Measurements from ENCODE around the gene TULP3.

TULP3 gene

DNA sequence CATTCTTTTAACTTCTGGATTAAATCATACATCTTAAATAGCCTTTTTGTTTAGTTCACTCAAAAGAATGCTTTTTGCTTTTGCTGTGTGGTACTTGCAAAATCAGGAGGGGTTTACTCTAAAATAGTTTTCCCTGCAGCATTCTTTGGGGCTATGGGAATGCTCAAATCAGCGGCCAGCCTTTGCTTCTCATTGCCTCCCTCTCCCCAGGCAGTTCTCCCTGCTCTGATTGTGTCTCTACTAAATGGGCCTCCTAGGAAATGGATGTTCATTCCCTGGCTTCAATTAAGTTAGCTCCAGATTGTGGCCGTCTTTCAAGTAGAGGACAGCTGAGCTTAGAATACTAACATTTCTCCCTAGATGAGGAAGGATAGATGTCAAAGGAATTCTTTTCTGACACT is 4.4 kb downstream of the TULP3 start:
- Histone ChIP-seq H3K4me2 (no peak overlapping the region), H4K20me1 (ENCODE audit: insufficient read depth) (no peaks in the 10 kb centered on the region), H3K79me2 (ENCODE audit: insufficient read depth, low read depth) (no peaks in the 10 kb centered on the region; the same call in 1 of the 2 replicates), H3K4me3 (IDR thresholded peaks at IDR 0.05; ENCODE audit: insufficient read depth, low read depth, low read length) (no peak overlapping the region), H2AFZ (ENCODE audit: low read depth) (no peak overlapping the region), H3K27ac (no peak overlapping the region), H3K36me3 (ENCODE audit: insufficient read depth) (no peaks in the 10 kb centered on the region), H3K9ac (no peak overlapping the region), H3K27me3 (ENCODE audit: insufficient read depth, low read depth) (no peaks in the 10 kb centered on the region), H3K4me1 (ENCODE audit: low read depth, poor library complexity, severe bottlenecking) (peaks cover 8% of the 10 kb centered on the region)
- no peak for TF ChIP-seq CTCF (conservative IDR thresholded peaks at IDR 0.05; ENCODE audit: low read depth, low read length)

DNA sequence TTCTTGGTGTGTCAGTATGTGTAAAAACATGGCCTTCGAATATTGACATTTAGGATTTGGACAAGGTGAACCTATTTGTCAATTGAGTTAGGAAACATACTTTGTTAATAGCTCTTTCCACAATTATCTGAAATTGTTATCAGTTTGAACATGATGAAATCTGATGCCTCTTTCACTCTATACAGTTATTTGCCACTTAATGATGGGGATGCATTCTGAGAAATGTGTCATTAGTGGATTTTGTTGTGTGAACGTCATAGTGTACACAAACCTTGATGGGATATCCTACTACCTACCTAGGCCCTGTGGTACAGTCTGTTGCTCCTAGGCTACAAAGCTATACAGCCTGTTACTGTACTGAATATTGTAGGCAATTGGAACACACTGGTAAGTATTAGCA is 4.8 kb downstream of the TULP3 start:
- Histone ChIP-seq H3K27me3 (ENCODE audit: insufficient read depth, low read depth) (no peaks in the 10 kb centered on the region), H3K4me1 (ENCODE audit: low read depth, poor library complexity, severe bottlenecking) (peaks cover 8% of the 10 kb centered on the region), H3K79me2 (ENCODE audit: insufficient read depth, low read depth) (no peaks in the 10 kb centered on the region; the same call in 1 of the 2 replicates), H3K4me3 (IDR thresholded peaks at IDR 0.05; ENCODE audit: insufficient read depth, low read depth, low read length) (no peak overlapping the region), H4K20me1 (ENCODE audit: insufficient read depth) (no peaks in the 10 kb centered on the region), H3K4me2 (no peak overlapping the region), H3K36me3 (ENCODE audit: insufficient read depth) (no peaks in the 10 kb centered on the region), H3K9ac (no peak overlapping the region), H2AFZ (ENCODE audit: low read depth) (no peak overlapping the region), H3K27ac (no peak overlapping the region)
- no peak for TF ChIP-seq CTCF (conservative IDR thresholded peaks at IDR 0.05; ENCODE audit: low read depth, low read length)

DNA sequence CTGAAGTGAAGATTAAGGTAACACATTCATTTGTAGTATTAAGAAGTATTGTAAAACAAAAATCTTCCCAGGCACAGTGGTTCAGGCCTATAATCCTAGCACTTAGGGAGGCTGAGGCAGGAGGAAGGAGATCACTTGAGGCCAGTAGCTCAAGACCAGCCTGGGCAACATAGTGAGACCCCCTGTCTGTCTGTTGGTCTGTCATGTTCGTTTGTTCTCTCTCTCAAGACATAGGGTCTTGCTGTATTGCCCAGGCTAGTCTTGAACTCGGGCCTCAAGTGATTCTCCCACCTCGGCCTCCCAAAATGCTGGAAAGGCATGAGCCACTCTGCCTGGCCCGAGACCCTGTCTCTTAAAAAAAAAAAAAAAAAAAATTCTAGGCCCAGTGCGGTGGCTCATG is 6.7 kb downstream of the TULP3 start:
- H3K79me2 ChIP-seq (ENCODE audit: insufficient read depth, low read depth): no peaks in the 10 kb centered on the region

GRCh38 chr12:2900642-2901041 is 10.0 kb downstream of the TULP3 start:
- no peaks in the 10 kb centered on the region for H3K27me3 ChIP-seq (ENCODE audit: insufficient read depth, low read depth)

More for the DNA sequence above, 6.7 kb downstream of the TULP3 start:
- no peaks in the 10 kb centered on the region for H4K20me1 ChIP-seq (ENCODE audit: insufficient read depth)
- no peaks in the 10 kb centered on the region for H3K4me1 ChIP-seq (ENCODE audit: low read depth, poor library complexity, severe bottlenecking)
- no peaks in the 10 kb centered on the region for H3K36me3 ChIP-seq (ENCODE audit: insufficient read depth)
- no peak overlapping the region for H3K9ac ChIP-seq
- TF ChIP-seq CTCF (conservative IDR thresholded peaks at IDR 0.05; ENCODE audit: low read depth, low read length): no peak
- H3K27me3 ChIP-seq (ENCODE audit: insufficient read depth, low read depth): no peaks in the 10 kb centered on the region
- no peak overlapping the region for H3K4me3 ChIP-seq (IDR thresholded peaks at IDR 0.05; ENCODE audit: insufficient read depth, low read depth, low read length)
- H3K4me2 ChIP-seq: no peak overlapping the region
- H2AFZ ChIP-seq (ENCODE audit: low read depth): no peak overlapping the region
- no peak overlapping the region for H3K27ac ChIP-seq

More at GRCh38 chr12:2900642-2901041, 10.0 kb downstream of the TULP3 start:
- Histone ChIP-seq H3K4me3 (IDR thresholded peaks at IDR 0.05; ENCODE audit: insufficient read depth, low read depth, low read length) (no peak overlapping the region), H3K4me2 (no peak overlapping the region), H3K36me3 (ENCODE audit: insufficient read depth) (no peaks in the 10 kb centered on the region), H3K79me2 (ENCODE audit: insufficient read depth, low read depth) (no peaks in the 10 kb centered on the region), H2AFZ (ENCODE audit: low read depth) (no peak overlapping the region), H3K9ac (no peak overlapping the region), H3K4me1 (ENCODE audit: low read depth, poor library complexity, severe bottlenecking) (peaks cover 6% of the 10 kb centered on the region), H4K20me1 (ENCODE audit: insufficient read depth) (no peaks in the 10 kb centered on the region), H3K27ac (no peak overlapping the region)
- no peak for TF ChIP-seq CTCF (conservative IDR thresholded peaks at IDR 0.05; ENCODE audit: low read depth, low read length)
